GM18873 (cell line): ENCODE measurements around the gene TECTA.
"Not testable (repeated sequence)": the region's sequence is repeated elsewhere in the genome, so short reads cannot be mapped to it uniquely, and the experiment has no call there.

Source experiments
- ATAC-seq: cut with Tn5 transposase; IDR thresholded peaks from one replicate; pipeline ENCODE4 v1.9.1; 2021; ENCODE audit warnings: mild to moderate bottlenecking, moderate library complexity, moderate number of reproducible peaks; ENCODE audit not compliant: unreplicated experiment, low FRiP score

Gene TECTA

DNA sequence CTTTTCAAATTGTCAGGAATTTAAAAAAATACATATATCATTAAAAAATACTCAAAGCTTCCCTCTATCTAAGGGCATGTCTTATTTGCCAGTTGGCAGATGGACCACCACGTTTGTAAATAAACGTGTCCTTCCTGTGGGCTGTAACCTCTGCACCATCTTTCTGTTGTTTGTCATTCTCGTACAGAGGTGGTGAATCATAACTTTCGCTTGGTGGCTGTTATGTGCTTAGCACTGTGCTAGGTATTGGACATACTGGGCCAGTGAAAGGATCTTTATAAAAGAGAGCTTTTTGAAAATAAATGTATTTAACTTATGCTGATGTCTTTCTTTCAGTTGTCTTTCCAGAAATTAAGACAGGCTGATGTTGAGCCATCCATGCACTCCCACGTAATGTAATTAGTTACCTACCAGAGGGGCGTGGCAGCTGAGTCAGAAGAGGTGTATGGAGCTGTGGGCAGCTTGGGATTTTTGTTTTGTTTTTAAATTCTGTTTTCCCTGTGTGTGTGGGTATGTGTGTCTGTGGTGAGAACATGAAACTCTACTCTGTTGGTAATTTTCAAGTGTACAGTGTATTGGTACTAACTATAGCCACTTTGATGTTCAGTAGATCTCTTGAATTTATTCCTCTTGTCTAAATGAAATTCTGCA lies 62.7 kb downstream of the TECTA start:
- no peak for ATAC-seq

DNA sequence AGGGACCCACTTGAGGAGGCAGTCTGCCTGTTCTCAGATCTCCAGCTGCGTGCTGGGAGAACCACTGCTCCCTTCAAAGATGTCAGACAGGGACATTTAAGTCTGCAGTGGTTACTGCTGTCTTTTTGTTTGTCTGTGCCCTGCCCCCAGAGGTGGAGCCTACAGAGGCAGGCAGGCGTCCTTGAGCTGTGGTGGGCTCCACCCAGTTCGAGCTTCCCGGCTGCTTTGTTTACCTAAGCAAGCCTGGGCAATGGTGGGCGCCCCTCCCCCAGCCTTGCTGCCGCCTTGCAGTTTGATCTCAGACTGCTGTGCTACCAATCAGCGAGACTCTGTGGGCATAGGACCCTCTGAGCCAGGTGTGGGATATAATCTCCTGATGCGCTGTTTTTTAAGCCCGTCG lies 76.6 kb downstream of the TECTA start:
- not testable (repeated sequence) for ATAC-seq

DNA sequence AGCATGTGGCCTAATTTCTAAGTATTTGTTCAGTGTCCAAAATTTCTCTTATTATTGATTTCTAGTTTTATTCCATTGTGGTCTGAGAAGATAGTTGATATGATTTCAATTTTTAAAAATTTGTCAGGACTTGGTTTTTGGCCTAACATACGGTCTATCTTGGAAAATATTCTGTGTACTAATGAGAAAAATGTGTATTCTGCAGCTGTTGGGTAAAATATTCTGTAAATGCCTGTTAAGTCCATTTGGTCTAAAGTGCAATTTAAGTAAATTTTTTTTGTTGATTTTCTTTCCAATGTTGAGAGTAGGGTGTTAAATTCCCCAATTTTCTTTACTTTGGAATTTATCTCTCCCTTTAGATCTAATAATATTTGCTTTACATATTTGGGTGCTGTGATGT lies 78.3 kb downstream of the TECTA start:
- ATAC-seq = no peak

DNA sequence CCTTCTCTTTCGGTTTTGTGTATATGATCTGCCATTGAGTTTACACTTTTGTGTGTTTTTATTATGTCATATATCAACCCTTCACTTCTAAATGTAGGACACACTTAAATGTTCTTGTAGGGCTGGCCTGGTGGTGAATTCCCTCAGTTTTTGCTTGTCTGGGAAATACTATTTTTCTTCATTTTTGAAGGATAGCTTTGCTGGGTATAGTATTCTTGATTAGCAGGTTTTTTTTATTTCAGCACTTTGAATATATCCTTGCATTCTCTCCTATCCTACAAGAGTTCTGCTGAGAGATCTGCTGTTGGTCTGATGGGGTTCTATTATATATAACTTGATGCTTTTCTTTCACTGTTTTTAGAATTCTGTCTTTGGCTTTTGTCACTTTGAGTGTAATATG lies 79.1 kb downstream of the TECTA start:
- no peak for ATAC-seq

DNA sequence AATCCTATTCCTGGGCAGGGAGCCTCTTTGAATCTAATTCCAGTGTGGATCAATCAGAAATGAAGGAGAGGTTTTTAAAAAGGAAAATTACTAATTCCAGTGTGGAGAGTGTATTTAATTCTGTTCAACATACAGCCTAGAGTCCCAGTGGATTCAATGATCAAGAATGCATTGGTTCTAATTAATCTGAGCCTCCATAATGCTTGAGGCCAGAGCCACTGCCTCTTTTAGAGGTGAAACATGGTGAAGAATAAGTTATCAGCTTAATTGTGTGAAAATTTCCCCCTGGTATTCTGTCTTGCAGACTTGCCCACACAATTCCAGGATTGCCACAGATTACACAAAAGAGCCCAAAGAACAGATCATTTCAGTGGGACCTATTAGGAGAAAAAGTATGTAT lies 87.7 kb downstream of the TECTA start:
- no peak for ATAC-seq

DNA sequence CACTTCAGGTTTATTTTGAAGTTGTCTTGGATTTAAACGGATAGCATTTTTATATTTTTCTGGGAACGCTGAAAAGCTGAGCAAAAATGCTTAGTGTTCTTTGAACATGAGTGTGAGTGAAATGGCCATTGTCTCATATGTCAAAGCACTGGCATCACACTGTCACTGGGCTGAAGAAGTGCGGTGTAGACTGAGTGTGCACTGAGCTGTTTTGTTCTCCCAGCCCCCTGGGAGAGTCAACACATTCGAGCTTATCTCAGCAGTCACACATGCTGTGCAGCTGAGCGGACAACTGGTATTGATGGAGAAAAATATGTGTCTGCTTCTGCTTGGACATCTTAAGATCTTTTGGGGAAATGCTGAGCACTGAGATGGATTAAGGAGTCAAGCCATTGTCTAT lies 90.8 kb downstream of the TECTA start:
- ATAC-seq = no peak

DNA sequence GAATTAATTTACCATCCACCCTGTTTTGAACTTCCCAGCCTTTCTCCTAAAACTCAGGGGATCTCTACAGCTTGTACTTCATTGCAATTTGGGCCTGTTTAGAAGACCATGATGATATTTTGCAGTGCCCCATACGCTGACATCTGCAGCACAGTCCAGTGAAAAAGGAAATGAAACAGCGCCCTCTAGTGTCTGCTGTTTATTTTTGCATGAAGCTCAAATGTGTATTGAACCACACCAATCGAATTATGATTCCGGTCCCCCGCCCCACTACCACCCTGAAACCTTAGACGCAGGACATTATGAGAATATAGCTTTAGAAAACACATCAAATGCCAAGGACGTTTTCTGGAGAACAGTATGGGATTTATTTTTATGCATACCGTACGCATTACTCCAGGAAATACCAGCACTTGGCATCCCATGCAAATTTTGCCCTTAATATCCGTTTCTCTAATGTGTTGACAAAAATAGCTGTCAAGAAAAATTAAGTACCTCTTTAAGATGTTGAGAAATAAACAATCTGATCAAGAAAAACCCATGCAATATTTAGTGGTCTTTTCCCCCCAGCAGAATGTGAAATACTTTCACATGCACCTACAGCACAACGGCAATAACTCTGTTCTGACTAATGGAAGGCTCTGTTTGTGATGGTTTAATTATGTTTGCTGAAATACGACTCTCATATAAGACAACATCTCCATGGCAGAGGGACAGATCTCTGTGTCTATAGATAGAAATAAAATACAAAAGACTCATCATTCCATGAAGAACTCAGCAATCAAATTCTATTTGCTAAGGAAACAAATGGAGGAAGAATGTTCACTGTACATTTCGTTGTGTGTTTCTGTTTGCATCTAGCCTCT lies 93.9 kb downstream of the TECTA start:
- ATAC-seq = no peak

DNA sequence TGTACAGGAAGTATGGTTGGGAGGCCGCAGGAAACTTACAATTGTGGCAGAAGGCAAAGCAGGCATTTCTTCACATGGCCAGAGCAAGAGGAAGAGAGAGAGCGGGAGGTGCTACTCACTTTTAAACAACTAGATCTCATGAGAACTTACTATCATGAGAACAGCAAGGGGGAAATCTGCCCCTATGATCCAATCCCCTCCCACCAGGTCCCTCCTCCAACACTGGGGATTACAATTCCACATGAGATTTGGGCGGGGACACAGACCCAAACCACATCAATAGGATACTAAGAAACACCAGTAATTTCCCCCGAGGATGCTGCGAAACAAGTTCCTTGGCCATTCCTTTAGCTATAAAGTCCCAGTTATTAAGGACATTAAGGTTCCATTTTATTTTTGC lies 97.4 kb downstream of the TECTA start:
- no peak for ATAC-seq

DNA sequence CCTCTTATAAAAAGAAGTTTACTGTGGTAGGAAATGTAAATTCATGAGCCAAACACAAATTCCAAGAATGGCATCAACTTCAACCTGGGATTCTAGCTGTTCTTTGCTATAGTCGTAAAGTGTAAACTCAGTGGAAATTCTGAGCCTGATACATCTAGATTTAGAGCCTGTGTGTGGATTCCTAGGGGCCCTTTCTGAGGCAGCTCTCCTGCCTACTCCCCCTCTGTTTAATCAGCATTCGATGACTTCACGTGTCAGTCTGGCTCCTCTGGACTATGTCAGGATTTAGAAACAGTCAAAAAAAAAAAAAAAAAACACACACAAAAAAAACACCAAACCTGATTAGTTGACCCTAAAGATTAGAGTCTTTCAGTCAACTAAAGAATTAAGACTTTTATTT lies 98.5 kb downstream of the TECTA start:
- ATAC-seq = no peak

DNA sequence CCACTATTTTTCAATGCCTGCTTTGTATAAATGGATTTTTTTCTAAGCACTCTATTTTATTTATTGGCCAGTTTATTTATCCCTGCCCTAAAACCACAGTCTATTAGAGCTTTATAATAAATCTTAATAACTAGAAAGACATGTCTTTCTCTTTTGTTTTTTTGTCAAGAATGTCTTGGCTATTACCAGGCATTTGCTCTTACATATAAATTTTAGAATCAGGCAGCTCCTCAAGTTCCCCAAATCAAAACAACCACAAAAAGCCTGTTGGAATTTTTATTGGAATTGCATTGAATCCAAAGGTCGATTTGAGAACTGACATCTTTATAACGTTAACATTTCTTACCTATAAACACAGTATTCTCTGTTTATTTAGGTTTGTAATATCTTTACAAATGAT lies 105.8 kb downstream of the TECTA start:
- ATAC-seq = no peak

DNA sequence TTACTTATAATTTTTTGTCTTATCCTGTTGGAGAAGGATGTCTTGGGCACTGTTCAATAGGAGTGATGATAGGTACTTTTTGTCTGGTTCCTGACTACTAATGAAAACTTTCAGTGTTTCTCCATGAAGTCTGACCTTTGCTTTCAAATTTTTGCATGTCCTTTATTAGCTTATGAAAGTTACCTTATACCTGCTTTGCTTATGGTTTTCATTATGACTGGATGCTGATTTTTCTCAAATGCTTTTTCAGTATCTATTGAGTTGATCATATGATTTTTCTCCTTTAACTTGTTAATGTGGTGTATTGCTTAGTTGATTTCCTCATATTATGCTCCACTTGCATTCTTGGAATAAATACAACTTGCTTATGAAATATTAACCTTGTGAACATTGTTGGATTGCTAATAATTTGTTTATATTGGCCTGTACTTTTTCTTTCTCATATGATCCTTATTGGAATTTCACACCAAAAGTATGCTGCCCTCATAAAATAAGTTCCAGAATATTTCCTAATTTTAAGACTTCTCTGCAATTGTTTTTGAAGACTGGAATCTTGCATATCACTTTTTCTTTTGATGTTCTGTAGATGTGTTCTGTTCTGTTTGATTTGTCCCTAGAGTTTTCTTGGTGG lies 106.6 kb downstream of the TECTA start:
- ATAC-seq = no peak

DNA sequence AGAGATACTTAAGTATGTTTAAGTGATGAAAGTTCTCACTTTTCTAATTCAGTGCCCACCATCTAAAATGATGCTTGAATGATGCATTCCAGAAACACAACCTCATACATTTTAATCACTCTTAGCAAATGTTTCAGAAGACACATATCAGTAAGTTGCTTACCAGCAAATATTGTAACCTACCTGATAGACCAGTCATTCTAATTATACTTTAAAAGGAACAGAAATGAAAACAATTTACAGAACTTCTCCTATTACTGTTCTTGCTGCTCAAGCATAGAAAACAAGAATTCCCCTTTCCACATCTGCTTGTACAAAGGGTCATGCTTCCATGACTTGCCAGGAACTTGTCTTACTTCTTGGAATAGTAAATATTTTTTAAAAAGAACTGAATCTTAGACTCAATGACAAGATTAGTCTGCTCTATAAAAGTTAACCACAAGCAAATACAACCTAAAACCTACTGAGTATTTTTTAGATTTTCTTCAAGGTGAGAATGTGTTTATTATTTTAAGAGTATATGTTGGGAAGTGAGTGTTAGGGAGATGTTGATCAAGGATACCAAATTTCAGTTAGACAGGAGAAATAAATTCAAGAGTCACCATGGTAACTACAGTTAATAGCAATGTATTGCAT lies 109.5 kb downstream of the TECTA start:
- no peak for ATAC-seq

DNA sequence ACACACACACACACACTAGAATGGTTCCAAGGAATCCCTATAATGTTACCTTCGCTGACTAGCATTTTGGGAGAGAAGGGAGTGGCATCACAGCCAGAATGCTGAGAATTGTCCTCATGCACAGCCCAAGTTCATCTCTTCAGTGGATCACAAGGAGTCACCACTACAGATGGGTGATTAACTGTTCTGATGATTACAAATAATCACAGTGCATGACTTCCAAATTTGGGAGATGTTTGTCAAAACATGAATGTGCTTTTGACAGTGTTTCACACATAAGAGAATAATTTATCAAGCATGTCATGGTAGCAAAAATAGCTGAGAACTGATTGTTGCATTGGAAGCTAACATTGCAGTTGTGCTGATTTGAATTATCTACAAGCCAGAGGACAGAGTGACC lies 110.6 kb downstream of the TECTA start:
- no peak for ATAC-seq

DNA sequence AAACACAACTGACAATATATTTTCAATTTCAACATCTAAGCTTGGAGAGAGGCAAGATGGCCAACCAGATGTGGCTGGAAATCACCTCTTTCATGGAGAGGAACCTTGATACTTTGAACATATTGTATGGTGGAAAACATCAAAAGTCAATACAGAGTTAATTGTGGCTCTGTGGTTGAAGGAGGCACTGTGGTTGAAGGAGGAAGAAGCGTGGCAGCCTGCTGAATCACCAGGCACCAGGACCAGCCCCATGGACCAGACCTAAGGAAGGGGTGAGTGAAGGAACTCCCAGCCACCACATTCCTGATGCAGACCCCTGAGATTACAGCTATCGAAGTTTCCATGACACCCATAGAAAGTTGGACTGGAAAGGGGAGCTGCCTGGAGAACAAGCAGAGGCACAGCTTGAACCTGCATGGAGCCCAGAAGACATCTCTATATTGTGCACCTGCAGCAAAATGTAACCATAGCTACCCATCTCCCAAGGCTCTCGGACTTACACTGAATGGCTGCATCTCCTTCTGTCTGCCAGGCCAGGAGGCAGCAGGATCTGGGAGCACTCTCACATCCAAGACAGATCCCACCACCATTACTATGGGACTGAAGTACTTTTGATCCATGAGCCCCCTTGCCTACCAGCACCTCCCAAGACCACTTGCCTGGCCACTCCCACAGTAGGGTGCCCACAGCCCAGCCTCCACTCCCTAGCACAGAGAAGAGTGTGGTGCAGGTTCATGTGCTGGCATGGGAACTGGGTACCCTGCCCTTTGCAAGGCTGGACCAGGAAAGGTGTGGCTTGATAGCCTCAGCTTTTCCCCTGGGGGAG lies 111.7 kb downstream of the TECTA start:
- no peak for ATAC-seq

DNA sequence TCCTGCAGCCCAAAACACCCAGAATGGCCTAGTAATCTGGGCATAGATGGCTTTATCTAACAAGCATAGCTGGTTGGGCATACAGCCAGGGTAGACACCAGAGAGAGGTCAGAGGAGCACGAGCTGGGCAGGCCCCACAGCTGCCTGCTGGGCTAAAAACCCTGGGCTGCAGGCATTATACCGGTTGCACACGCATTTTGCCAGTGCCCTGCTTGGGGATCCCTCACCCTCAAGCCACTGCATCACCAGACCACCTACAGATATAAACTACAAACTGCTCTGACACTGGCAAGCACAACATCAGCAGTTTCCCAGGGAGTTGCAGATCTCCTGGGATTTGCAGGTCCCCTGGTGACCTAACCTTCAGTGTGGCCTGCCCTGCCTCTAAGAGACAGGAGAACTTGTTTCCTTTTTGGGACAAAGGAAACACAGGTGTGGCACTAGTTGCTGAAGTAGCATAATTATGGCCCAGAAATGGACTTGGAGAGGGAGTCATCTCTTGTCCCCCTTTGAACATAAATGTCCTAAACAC lies 112.4 kb downstream of the TECTA start:
- no peak for ATAC-seq

DNA sequence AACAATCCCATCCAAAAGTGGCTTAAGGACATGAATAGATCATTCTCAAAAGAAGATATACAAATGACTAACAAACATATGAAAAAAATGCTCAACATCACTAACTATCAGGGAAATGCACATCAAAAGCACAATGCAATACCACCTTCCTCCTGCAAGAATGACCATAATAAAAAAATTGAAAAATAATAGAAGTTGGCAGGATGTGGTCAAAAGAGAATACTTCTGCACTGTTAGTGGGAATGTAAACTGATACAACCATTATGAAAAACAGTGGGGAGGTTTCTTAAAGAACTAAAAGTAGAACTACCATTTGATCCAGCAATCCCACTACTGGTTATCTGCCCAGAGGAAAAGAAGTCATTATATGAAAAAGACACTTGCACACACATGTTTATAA lies 113.8 kb downstream of the TECTA start:
- ATAC-seq = no peak

DNA sequence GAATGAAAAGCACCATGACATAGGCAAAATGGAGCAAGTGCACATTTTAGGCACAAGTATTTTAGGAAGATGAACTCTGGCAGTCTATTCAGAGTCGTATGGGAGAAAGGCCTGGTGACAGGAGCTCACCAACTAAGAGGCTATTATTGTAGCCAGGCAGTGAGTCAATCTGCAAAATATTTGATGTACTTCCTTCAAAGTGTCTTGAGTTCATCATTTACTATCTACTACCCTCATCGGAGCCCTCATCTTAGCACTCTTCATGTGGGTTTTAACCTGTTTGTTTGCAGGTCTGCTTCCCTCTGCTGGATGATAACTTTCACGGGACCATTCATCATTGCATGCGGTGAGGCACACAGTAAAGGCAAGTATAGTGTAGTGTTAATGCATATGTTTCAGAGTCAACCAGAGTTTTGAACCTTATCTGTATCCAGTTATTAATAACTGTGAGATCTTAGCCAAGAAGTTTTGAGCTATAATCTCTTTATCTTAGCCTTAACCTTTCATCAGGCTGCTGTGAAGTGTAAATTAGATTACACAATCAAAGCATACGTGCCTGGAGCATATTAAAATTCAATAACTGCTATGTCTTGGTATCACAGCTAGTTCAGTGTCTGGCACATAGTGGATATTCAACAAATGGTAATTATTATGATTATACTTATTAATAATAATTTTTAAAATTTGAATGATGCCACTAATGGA lies 120.6 kb downstream of the TECTA start:
- no peak for ATAC-seq

DNA sequence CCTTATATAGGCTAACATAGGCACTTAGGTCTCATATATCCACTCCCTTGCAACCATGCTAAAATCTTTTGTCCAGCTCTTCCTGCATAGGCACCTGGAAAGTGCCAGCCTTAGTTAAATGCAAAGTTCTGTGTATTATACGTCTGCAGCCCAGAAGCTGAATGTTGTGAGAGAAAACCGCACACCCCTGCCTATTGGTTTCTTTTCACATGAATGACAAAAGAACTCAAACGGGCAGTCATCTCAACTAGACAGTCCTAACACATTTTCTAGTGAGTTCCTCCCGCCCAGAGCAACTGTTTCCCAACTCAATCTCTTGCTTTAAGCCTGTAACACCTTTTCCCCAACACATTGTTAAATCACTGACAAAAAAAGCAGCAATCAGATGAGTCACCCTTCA lies 122.1 kb downstream of the TECTA start:
- no peak for ATAC-seq

DNA sequence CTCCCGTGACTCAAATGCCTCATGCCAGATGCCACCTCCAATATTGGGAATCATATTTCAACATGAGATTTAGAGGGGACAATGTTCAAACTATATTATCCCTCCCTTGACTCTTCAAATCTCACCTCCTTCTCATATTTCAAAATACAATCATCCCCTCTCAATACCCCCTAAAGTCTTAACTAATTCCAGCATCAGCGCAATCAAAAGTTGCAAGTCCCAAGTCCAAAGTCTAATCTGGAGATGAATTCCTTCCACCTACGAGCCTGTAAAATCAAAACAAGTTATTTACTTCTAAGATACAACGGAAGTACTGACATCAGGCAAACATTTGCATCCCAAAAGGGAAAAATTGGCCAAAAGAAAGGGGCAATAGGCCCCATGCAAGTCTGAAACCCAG lies 124.3 kb downstream of the TECTA start:
- no peak for ATAC-seq
